ENCODE measurements around the gene MED12L. TPM values are rescaled to one million over a fixed set of nuclear protein-coding genes. Genes with fewer than 3 reads are reported as not detected.
"Not testable (repeated sequence)": the region's sequence is repeated elsewhere in the genome, so short reads cannot be mapped to it uniquely, and the experiment has no call there.

Gene MED12L
- polyA plus RNA-seq, 1 donor: 9.7 TPM

- DNase-seq: no peak
Observed at GRCh38 chr3:151213151-151213550, 127.7 kb downstream of the MED12L start.

- no peak for DNase-seq
Observed at GRCh38 chr3:151213881-151214280, 128.4 kb downstream of the MED12L start.

- DNase-seq: no peak
Observed at GRCh38 chr3:151214459-151214858, 129.0 kb downstream of the MED12L start.

- DNase-seq: no peak
Observed at GRCh38 chr3:151216641-151217607, 131.5 kb downstream of the MED12L start.

GRCh38 chr3:151218136-151218535 lies 132.7 kb downstream of the MED12L start:
- no peak for DNase-seq

- no peak for DNase-seq
Observed at GRCh38 chr3:151219056-151219455, 133.6 kb downstream of the MED12L start.

GRCh38 chr3:151224268-151224866 lies 138.9 kb downstream of the MED12L start:
- DNase-seq: no peak

- DNase-seq: no peak
Observed at GRCh38 chr3:151225040-151225975, 139.8 kb downstream of the MED12L start.

- no peak for DNase-seq
Observed at GRCh38 chr3:151226088-151226563, 140.7 kb downstream of the MED12L start.

GRCh38 chr3:151226825-151227224 lies 141.4 kb downstream of the MED12L start:
- DNase-seq: no peak

GRCh38 chr3:151227266-151227806 lies 141.9 kb downstream of the MED12L start:
- no peak for DNase-seq

- peak; percentile 87 for DNase-seq
Observed at GRCh38 chr3:151227807-151228665, 142.6 kb downstream of the MED12L start.

GRCh38 chr3:151228666-151229040 lies 143.2 kb downstream of the MED12L start:
- DNase-seq: peak; percentile 40

- DNase-seq: no peak
Observed at GRCh38 chr3:151230646-151231045, 145.2 kb downstream of the MED12L start.

GRCh38 chr3:151232403-151232802 lies 146.9 kb downstream of the MED12L start:
- DNase-seq: not testable (repeated sequence)

- no peak for DNase-seq
Observed at GRCh38 chr3:151232991-151233390, 147.5 kb downstream of the MED12L start.

GRCh38 chr3:151234825-151235224 lies 149.4 kb downstream of the MED12L start:
- DNase-seq: no peak

GRCh38 chr3:151236316-151236715 lies 150.9 kb downstream of the MED12L start:
- no peak for DNase-seq

- DNase-seq: no peak
Observed at GRCh38 chr3:151236736-151237135, 151.3 kb downstream of the MED12L start.

- DNase-seq: not testable (repeated sequence)
Observed at GRCh38 chr3:151242006-151242405, 156.5 kb downstream of the MED12L start.

- DNase-seq: no peak
Observed at GRCh38 chr3:151248772-151249337, 163.4 kb downstream of the MED12L start.
